ENCODE results near the gene FGF12. TPM values are rescaled to one million over a fixed set of nuclear protein-coding genes. Genes with fewer than 3 reads are reported as not detected.

The FGF12 gene
- total and polyA plus RNA-seq, 2 of the 13 experiments (the other 11 are each of a cell fraction or from before 2014, with no cell fraction given): 0.07 TPM; not detected in 1

- TF ChIP-seq ZNF883 (CRISPR knock-in tag; IDR thresholded peaks at IDR 0.05; ENCODE audit: not compliant biosample characterization) (no peak), HOXD1 (CRISPR knock-in tag; IDR thresholded peaks at IDR 0.05) (no peak), ZNF362 (CRISPR knock-in tag; IDR thresholded peaks at IDR 0.05; ENCODE audit: borderline replicate concordance) (no peak), KDM6A (CRISPR knock-in tag; IDR thresholded peaks at IDR 0.05; ENCODE audit: low read depth) (no peak), TFE3 (CRISPR knock-in tag; IDR thresholded peaks at IDR 0.05) (no peak), ISL2 (CRISPR knock-in tag; IDR thresholded peaks at IDR 0.05) (no peak), RBM22 (optimal IDR thresholded peaks at IDR 0.05; ENCODE audit: low read length) (no peak), SNAI1 (CRISPR knock-in tag; IDR thresholded peaks at IDR 0.05; ENCODE audit: borderline replicate concordance) (no peak), ZNF577 (CRISPR knock-in tag; IDR thresholded peaks at IDR 0.05; ENCODE audit: borderline replicate concordance, low read depth) (no peak)
- TF ChIP-seq, protein P1, sequence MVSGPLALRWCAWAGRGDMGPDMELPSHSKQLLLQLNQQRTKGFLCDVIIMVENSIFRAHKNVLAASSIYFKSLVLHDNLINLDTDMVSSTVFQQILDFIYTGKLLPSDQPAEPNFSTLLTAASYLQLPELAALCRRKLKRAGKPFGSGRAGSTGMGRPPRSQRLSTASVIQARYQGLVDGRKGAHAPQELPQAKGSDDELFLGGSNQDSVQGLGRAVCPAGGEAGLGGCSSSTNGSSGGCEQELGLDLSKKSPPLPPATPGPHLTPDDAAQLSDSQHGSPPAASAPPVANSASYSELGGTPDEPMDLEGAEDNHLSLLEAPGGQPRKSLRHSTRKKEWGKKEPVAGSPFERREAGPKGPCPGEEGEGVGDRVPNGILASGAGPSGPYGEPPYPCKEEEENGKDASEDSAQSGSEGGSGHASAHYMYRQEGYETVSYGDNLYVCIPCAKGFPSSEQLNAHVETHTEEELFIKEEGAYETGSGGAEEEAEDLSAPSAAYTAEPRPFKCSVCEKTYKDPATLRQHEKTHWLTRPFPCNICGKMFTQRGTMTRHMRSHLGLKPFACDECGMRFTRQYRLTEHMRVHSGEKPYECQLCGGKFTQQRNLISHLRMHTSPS (CRISPR knock-in tag; IDR thresholded peaks at IDR 0.05; ENCODE audit: low read depth): no peak
- TF ChIP-seq, protein P2, sequence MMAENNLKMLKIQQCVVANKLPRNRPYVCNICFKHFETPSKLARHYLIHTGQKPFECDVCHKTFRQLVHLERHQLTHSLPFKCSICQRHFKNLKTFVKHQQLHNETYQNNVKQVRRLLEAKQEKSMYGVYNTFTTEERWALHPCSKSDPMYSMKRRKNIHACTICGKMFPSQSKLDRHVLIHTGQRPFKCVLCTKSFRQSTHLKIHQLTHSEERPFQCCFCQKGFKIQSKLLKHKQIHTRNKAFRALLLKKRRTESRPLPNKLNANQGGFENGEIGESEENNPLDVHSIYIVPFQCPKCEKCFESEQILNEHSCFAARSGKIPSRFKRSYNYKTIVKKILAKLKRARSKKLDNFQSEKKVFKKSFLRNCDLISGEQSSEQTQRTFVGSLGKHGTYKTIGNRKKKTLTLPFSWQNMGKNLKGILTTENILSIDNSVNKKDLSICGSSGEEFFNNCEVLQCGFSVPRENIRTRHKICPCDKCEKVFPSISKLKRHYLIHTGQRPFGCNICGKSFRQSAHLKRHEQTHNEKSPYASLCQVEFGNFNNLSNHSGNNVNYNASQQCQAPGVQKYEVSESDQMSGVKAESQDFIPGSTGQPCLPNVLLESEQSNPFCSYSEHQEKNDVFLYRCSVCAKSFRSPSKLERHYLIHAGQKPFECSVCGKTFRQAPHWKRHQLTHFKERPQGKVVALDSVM (CRISPR knock-in tag; IDR thresholded peaks at IDR 0.05): no peak
- no peaks in the 10 kb centered on the region for H3K27me3 ChIP-seq (ENCODE audit: control insufficient read depth in 1 of 2, insufficient read depth in 2 of 2, low read length in 2 of 2)
- no peak for ATAC-seq
- POLR2A ChIA-PET: no interaction called here
- H3K4me1 ChIP-seq (ENCODE audit: insufficient read depth, low read length): no peaks in the 10 kb centered on the region
- H3K36me3 ChIP-seq (replicated peaks in 1 of 2; ENCODE audit: control insufficient read depth in 1 of 2, insufficient read depth in 2 of 2, low read length in 2 of 2): no peaks in the 10 kb centered on the region
- H3K9me3 ChIP-seq (ENCODE audit: low read length): no peaks in the 10 kb centered on the region
- H3K4me2 ChIP-seq (ENCODE audit: low read depth, low read length): no peak overlapping the region
- H4K20me1 ChIP-seq (ENCODE audit: insufficient read depth, low read length): no peaks in the 10 kb centered on the region
- DNase-seq (ENCODE audit: low spot score): no peak
- no peak for FAIRE-seq
- no peak overlapping the region for H3K27ac ChIP-seq (ENCODE audit: extremely low read length, insufficient read depth, low read length)
- 9% methylated on average over 7 of the region's 7 CpGs for WGBS (ENCODE audit: low lambda C conversion rate)
- H3K79me2 ChIP-seq (ENCODE audit: insufficient read depth, low read length): no peaks in the 10 kb centered on the region
- CTCF ChIA-PET (ENCODE audit: low intra/inter-chr PET ratio, low total read pairs): no interaction called here
- H2AFZ ChIP-seq (ENCODE audit: low read length): no peak overlapping the region
- intact Hi-C loops (cut with micrococcal nuclease; ENCODE audit: unreplicated experiment): no loop called here
- H3K9ac ChIP-seq (ENCODE audit: insufficient read depth, low read depth, low read length): no peak overlapping the region
- H3K4me3 ChIP-seq (replicated peaks in 1 of 3; ENCODE audit: insufficient read depth in 1 of 3, low read depth in 2 of 3, low read length in 3 of 3): no peak overlapping the region
- no TSS peak for BruUV-seq (replicated peaks)
- in situ Hi-C loops (cut with HindIII; ENCODE audit: extremely low pct_ligation_motif_present, low pct_unique_long_range_greater_than_20kb): no loop called here
These were observed 451.5 kb downstream of the FGF12 start for GRCh38 chr3:192275741-192276355.

Measured in HepG2 (cell line).